Measurements from ENCODE around the gene REEP2.

Gene REEP2

GRCh38 chr5:138448481-138449398, 9.9 kb downstream of the REEP2 start:
- no peak for FAIRE-seq

GRCh38 chr5:138449501-138450239, 10.8 kb downstream of the REEP2 start:
- FAIRE-seq = no peak

GRCh38 chr5:138450971-138451370, 12.1 kb downstream of the REEP2 start:
- FAIRE-seq = no peak

GRCh38 chr5:138452720-138453119, 13.9 kb downstream of the REEP2 start:
- no peak for FAIRE-seq

GRCh38 chr5:138453590-138453989, 14.7 kb downstream of the REEP2 start:
- FAIRE-seq = no peak

GRCh38 chr5:138454121-138454520, 15.3 kb downstream of the REEP2 start:
- FAIRE-seq = no peak

GRCh38 chr5:138455232-138455930, 16.5 kb downstream of the REEP2 start:
- no peak for FAIRE-seq

- FAIRE-seq = no peak
Measured at GRCh38 chr5:138457531-138458275, 18.8 kb downstream of the REEP2 start.

GRCh38 chr5:138458384-138458783, 19.5 kb downstream of the REEP2 start:
- FAIRE-seq = no peak

- FAIRE-seq = no peak
Measured at GRCh38 chr5:138458856-138459255, 20.0 kb downstream of the REEP2 start.

- FAIRE-seq = no peak
Measured at GRCh38 chr5:138459311-138459933, 20.6 kb downstream of the REEP2 start.

GRCh38 chr5:138460032-138460693, 21.3 kb downstream of the REEP2 start:
- FAIRE-seq = no peak

- no peak for FAIRE-seq
Measured at GRCh38 chr5:138461343-138462125, 22.7 kb downstream of the REEP2 start.

GRCh38 chr5:138463419-138464007, 24.7 kb downstream of the REEP2 start:
- FAIRE-seq = no peak

- no peak for FAIRE-seq
Measured at GRCh38 chr5:138464008-138464387, 25.1 kb downstream of the REEP2 start.

- FAIRE-seq = peak; percentile 45
Measured at GRCh38 chr5:138464388-138465260, 25.8 kb downstream of the REEP2 start.

GRCh38 chr5:138465261-138466124, 26.6 kb downstream of the REEP2 start, which contains the start of gene EGR1:
Gene EGR1, plus strand, starts transcription at chr5:138465479. Its CDS starts 283 bp downstream, at chr5:138465762.
- FAIRE-seq = no peak

All from TTC549 (cell line).